LNCaP clone FGC (cell line): ENCODE data around the gene KCNJ13.

ENCODE experiments used
- DNase-seq: peaks from one replicate; pipeline ENCODE4 v3.0.0-alpha.2; 2011; ENCODE audit warnings: low read depth
- H3K4me3 ChIP-seq: 2 replicates; pipeline ENCODE4 v1.5.1; 2011; ENCODE audit warnings: mild to moderate bottlenecking, low read depth, low read length, control low read depth
- CTCF ChIP-seq: IDR thresholded peaks from 2 replicates; pipeline ENCODE4 v1.5.1; 2012; ENCODE audit warnings: mild to moderate bottlenecking; ENCODE audit not compliant: control insufficient read depth, insufficient read depth; ENCODE audit errors: extremely low read depth

KCNJ13 gene

GRCh38 chr2:232787806-232788205 lies 11.4 kb upstream of the KCNJ13 start:
- DNase-seq = no peak
- no peak overlapping the region for H3K4me3 ChIP-seq
- no peak for TF ChIP-seq CTCF

- TF ChIP-seq CTCF = no peak
- DNase-seq = no peak
- no peak overlapping the region for H3K4me3 ChIP-seq
Observed at GRCh38 chr2:232783278-232783677, 6.9 kb upstream of the KCNJ13 start.

GRCh38 chr2:232781765-232782164 lies 5.4 kb upstream of the KCNJ13 start:
- DNase-seq = no peak

GRCh38 chr2:232779934-232780333 lies 3.6 kb upstream of the KCNJ13 start:
- DNase-seq = peak; percentile 90
- no peak for TF ChIP-seq CTCF
- H3K4me3 ChIP-seq = no peak overlapping the region

More at GRCh38 chr2:232781765-232782164, 5.4 kb upstream of the KCNJ13 start:
- no peak for TF ChIP-seq CTCF
- H3K4me3 ChIP-seq = no peak overlapping the region

- DNase-seq = no peak
- no peak overlapping the region for H3K4me3 ChIP-seq
- no peak for TF ChIP-seq CTCF
Observed at GRCh38 chr2:232779465-232779864, 3.1 kb upstream of the KCNJ13 start.

- no peak for TF ChIP-seq CTCF
Observed at GRCh38 chr2:232777276-232777675, 911 bp upstream of the KCNJ13 start.

GRCh38 chr2:232773815-232774214 lies 2.5 kb downstream of the KCNJ13 start:
- DNase-seq = no peak
- no peak overlapping the region for H3K4me3 ChIP-seq
- TF ChIP-seq CTCF = no peak

More at GRCh38 chr2:232777276-232777675, 911 bp upstream of the KCNJ13 start:
- DNase-seq = no peak
- H3K4me3 ChIP-seq = no peak overlapping the region
